ENCODE results near the gene C2orf76.

Gene C2orf76

GRCh38 chr2:119317554-119317953 lies 49.1 kb downstream of the C2orf76 start:
- TF ChIP-seq, protein P1, sequence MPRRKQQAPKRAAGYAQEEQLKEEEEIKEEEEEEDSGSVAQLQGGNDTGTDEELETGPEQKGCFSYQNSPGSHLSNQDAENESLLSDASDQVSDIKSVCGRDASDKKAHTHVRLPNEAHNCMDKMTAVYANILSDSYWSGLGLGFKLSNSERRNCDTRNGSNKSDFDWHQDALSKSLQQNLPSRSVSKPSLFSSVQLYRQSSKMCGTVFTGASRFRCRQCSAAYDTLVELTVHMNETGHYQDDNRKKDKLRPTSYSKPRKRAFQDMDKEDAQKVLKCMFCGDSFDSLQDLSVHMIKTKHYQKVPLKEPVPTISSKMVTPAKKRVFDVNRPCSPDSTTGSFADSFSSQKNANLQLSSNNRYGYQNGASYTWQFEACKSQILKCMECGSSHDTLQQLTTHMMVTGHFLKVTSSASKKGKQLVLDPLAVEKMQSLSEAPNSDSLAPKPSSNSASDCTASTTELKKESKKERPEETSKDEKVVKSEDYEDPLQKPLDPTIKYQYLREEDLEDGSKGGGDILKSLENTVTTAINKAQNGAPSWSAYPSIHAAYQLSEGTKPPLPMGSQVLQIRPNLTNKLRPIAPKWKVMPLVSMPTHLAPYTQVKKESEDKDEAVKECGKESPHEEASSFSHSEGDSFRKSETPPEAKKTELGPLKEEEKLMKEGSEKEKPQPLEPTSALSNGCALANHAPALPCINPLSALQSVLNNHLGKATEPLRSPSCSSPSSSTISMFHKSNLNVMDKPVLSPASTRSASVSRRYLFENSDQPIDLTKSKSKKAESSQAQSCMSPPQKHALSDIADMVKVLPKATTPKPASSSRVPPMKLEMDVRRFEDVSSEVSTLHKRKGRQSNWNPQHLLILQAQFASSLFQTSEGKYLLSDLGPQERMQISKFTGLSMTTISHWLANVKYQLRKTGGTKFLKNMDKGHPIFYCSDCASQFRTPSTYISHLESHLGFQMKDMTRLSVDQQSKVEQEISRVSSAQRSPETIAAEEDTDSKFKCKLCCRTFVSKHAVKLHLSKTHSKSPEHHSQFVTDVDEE (CRISPR knock-in tag; IDR thresholded peaks at IDR 0.05): no peak
- no peak for TF ChIP-seq ZFP30 (CRISPR knock-in tag; IDR thresholded peaks at IDR 0.05)
- no peak for TF ChIP-seq OSR1 (CRISPR knock-in tag; IDR thresholded peaks at IDR 0.05)
- no peak for TF ChIP-seq ZFP3 (CRISPR knock-in tag; IDR thresholded peaks at IDR 0.05)
- no peak for TF ChIP-seq PPARA (CRISPR knock-in tag; IDR thresholded peaks at IDR 0.05; ENCODE audit: borderline replicate concordance)
- no peak for ATAC-seq

- TF ChIP-seq ZNF8 (CRISPR knock-in tag; IDR thresholded peaks at IDR 0.05): no peak
- TF ChIP-seq CSDC2 (CRISPR knock-in tag; IDR thresholded peaks at IDR 0.05): no peak
- TF ChIP-seq CREB5 (CRISPR knock-in tag; IDR thresholded peaks at IDR 0.05; ENCODE audit: low read depth): no peak
- TF ChIP-seq ZFP3 (CRISPR knock-in tag; IDR thresholded peaks at IDR 0.05): no peak
- no peak for TF ChIP-seq SNAI2 (CRISPR knock-in tag; IDR thresholded peaks at IDR 0.05)
- no peak for TF ChIP-seq PPARA (CRISPR knock-in tag; IDR thresholded peaks at IDR 0.05; ENCODE audit: borderline replicate concordance)
- ATAC-seq: no peak
Measured at GRCh38 chr2:119316066-119316465, 50.6 kb downstream of the C2orf76 start.

DNA sequence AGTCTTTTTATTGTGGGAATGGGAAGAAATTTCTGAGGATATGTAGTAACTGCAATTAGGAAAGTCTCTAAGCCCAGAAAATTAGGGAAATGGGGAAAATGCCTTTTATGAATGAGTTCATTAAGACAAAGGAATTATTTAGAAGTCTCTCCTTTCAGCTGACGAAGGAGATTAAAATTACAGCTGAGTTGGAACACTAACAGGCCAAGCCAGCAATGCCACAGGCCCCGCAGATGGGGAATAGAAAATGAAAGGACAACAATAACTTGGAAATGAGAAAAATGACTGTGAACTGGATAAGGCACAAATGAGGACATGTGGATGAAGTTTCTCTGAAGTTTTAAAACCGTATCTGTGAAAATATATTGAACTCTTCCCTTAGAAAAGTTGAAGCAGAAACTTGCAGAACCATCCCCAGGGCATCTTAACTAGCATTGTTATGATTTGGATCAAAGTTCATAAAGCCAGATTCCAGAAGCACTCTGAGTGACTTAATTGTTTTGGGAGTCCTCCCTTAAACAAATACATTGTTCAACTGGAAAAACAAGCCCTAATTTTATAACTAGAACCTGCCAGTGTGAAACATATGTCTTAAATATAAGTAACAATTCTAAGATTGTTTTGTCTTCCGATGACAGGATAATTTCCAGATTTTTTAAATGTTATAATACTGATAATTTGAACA lies 51.3 kb downstream of the C2orf76 start:
- no peak for ATAC-seq
- TF ChIP-seq, protein P2, sequence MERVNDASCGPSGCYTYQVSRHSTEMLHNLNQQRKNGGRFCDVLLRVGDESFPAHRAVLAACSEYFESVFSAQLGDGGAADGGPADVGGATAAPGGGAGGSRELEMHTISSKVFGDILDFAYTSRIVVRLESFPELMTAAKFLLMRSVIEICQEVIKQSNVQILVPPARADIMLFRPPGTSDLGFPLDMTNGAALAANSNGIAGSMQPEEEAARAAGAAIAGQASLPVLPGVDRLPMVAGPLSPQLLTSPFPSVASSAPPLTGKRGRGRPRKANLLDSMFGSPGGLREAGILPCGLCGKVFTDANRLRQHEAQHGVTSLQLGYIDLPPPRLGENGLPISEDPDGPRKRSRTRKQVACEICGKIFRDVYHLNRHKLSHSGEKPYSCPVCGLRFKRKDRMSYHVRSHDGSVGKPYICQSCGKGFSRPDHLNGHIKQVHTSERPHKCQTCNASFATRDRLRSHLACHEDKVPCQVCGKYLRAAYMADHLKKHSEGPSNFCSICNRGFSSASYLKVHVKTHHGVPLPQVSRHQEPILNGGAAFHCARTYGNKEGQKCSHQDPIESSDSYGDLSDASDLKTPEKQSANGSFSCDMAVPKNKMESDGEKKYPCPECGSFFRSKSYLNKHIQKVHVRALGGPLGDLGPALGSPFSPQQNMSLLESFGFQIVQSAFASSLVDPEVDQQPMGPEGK (CRISPR knock-in tag; IDR thresholded peaks at IDR 0.05; ENCODE audit: borderline replicate concordance): no peak
- TF ChIP-seq PPARA (CRISPR knock-in tag; IDR thresholded peaks at IDR 0.05; ENCODE audit: borderline replicate concordance) (no peak), TCF4 (CRISPR knock-in tag; IDR thresholded peaks at IDR 0.05; ENCODE audit: borderline replicate concordance) (no peak), BACH2 (CRISPR knock-in tag; IDR thresholded peaks at IDR 0.05; ENCODE audit: borderline replicate concordance) (no peak), GLIS3 (CRISPR knock-in tag; IDR thresholded peaks at IDR 0.05) (no peak), TOX (CRISPR knock-in tag; IDR thresholded peaks at IDR 0.05; ENCODE audit: borderline replicate concordance) (no peak)
- TF ChIP-seq, protein P1 (CRISPR knock-in tag; IDR thresholded peaks at IDR 0.05): no peak

GRCh38 chr2:119311831-119312230 lies 54.8 kb downstream of the C2orf76 start:
- no peak for ATAC-seq
- TF ChIP-seq TOX (CRISPR knock-in tag; IDR thresholded peaks at IDR 0.05; ENCODE audit: borderline replicate concordance) (no peak), OSR1 (CRISPR knock-in tag; IDR thresholded peaks at IDR 0.05) (no peak), PPARA (CRISPR knock-in tag; IDR thresholded peaks at IDR 0.05; ENCODE audit: borderline replicate concordance) (no peak), ZNF70 (CRISPR knock-in tag; IDR thresholded peaks at IDR 0.05) (no peak), ARNTL (CRISPR knock-in tag; IDR thresholded peaks at IDR 0.05; ENCODE audit: borderline replicate concordance, low read depth) (no peak)
- TF ChIP-seq, protein P1 (CRISPR knock-in tag; IDR thresholded peaks at IDR 0.05): no peak
